Ishikawa (cell line): Measurements from ENCODE around the gene GABPB1.

Experiments
- EGR1 ChIP-seq: IDR thresholded peaks from 2 replicates; pipeline ENCODE4 v1.6.1; 2012
- EP300 ChIP-seq: IDR thresholded peaks from 2 replicates; pipeline ENCODE4 v1.6.1; 2012; ENCODE audit warnings: borderline replicate concordance
- TF ChIP-seq, protein P1 (sequence below): IDR thresholded peaks from 2 replicates; pipeline ENCODE4 v1.6.1; 2012; ENCODE audit warnings: low read depth, mild to moderate bottlenecking

DNA sequence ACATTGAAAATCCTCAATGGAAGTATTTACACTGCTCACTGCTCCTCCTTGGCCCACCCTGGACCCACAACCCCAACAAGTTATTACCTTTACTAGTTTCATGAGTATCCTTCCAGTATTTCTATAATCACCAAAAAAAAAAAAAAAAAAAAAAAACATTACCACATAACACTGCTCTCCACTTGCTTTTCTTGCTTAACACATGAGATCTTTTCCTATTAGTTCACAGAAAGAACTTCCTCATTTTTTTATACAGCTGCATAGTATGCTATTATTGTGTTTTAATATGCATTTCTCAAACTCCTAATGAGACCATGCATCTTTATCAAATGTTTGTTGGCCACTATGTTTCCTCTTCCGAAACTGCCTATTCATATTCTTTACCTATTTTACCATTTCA lies 14.6 kb downstream of the GABPB1 start:
- no peak for TF ChIP-seq EGR1
- TF ChIP-seq, protein P1, sequence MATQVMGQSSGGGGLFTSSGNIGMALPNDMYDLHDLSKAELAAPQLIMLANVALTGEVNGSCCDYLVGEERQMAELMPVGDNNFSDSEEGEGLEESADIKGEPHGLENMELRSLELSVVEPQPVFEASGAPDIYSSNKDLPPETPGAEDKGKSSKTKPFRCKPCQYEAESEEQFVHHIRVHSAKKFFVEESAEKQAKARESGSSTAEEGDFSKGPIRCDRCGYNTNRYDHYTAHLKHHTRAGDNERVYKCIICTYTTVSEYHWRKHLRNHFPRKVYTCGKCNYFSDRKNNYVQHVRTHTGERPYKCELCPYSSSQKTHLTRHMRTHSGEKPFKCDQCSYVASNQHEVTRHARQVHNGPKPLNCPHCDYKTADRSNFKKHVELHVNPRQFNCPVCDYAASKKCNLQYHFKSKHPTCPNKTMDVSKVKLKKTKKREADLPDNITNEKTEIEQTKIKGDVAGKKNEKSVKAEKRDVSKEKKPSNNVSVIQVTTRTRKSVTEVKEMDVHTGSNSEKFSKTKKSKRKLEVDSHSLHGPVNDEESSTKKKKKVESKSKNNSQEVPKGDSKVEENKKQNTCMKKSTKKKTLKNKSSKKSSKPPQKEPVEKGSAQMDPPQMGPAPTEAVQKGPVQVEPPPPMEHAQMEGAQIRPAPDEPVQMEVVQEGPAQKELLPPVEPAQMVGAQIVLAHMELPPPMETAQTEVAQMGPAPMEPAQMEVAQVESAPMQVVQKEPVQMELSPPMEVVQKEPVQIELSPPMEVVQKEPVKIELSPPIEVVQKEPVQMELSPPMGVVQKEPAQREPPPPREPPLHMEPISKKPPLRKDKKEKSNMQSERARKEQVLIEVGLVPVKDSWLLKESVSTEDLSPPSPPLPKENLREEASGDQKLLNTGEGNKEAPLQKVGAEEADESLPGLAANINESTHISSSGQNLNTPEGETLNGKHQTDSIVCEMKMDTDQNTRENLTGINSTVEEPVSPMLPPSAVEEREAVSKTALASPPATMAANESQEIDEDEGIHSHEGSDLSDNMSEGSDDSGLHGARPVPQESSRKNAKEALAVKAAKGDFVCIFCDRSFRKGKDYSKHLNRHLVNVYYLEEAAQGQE, result no peak
- no peak for TF ChIP-seq EP300
